LNCaP clone FGC (cell line): ENCODE measurements around the gene CACNA1E.

Experiments used
- DNase-seq: peaks from one replicate; pipeline ENCODE4 v3.0.0-alpha.2; 2011; ENCODE audit warnings: low read depth
- H3K4me3 ChIP-seq: 2 replicates; pipeline ENCODE4 v1.5.1; 2011; ENCODE audit warnings: mild to moderate bottlenecking, low read depth, low read length, control low read depth
- CTCF ChIP-seq: IDR thresholded peaks from 2 replicates; pipeline ENCODE4 v1.5.1; 2012; ENCODE audit warnings: mild to moderate bottlenecking; ENCODE audit not compliant: control insufficient read depth, insufficient read depth; ENCODE audit errors: extremely low read depth

Gene CACNA1E

GRCh38 chr1:181482521-181483284 lies 614 bp upstream of the CACNA1E start:
- TF ChIP-seq CTCF = 0 out of 2 replicates have a peak, but pooled peaks have one; percentile 3
- H3K4me3 ChIP-seq = 0 out of 2 replicates have a peak overlapping the region, but pooled peaks have one; percentile 19
- DNase-seq = no peak

- no peak for TF ChIP-seq CTCF
- H3K4me3 ChIP-seq = no peak overlapping the region
Measured at GRCh38 chr1:181484821-181485220, 1.5 kb downstream of the CACNA1E start.

GRCh38 chr1:181485287-181486097 lies 2.2 kb downstream of the CACNA1E start:
- H3K4me3 ChIP-seq = no peak overlapping the region
- no peak for TF ChIP-seq CTCF
- DNase-seq = no peak

More at GRCh38 chr1:181484821-181485220, 1.5 kb downstream of the CACNA1E start:
- no peak for DNase-seq

GRCh38 chr1:181486098-181486420 lies 2.7 kb downstream of the CACNA1E start:
- H3K4me3 ChIP-seq = no peak overlapping the region
- TF ChIP-seq CTCF = no peak
- DNase-seq = no peak

GRCh38 chr1:181488866-181489265 lies 5.5 kb downstream of the CACNA1E start:
- no peak for TF ChIP-seq CTCF
- no peak for DNase-seq

GRCh38 chr1:181490276-181490675 lies 7.0 kb downstream of the CACNA1E start:
- no peak for TF ChIP-seq CTCF
- no peak for DNase-seq
- H3K4me3 ChIP-seq = no peak overlapping the region

More at GRCh38 chr1:181488866-181489265, 5.5 kb downstream of the CACNA1E start:
- no peak overlapping the region for H3K4me3 ChIP-seq
